Fibroblast of the conjunctiva (primary cell): ENCODE measurements around the gene KRTAP23-1.

Experiments
- DNase-seq: peaks from one replicate; pipeline ENCODE4 v3.0.0-alpha.2; 2010; ENCODE audit warnings: low read depth

KRTAP23-1 gene

GRCh38 chr21:30306884-30307283 lies 41.5 kb downstream of the KRTAP23-1 start:
- DNase-seq: no peak

DNA sequence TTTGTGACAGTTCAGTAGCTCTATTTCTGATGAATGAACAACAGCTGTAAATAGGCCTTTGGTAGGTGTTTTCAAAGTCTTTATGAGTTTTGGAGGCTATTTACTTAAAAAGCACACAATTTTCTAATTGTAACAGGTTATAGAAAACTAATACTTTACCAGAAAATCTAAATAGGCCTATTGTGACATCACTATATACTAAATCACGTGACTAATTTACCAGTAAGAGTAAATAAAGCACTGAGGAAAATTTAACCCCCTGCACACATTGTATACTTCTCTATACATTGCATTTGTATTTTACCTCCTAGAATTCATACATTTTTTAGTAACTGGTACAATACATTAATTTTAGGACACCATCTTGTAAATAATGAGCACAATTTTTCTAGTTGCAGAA lies 43.3 kb downstream of the KRTAP23-1 start:
- DNase-seq: no peak
